Activated naive CD8-positive, alpha-beta T cell treated with anti-CD3 and anti-CD28 coated beads for 36 hours (primary cell): ENCODE measurements around the gene GRIN2A. TPM values are rescaled to one million over a fixed set of nuclear protein-coding genes. Genes with fewer than 3 reads are reported as not detected.

Source experiments
- DNase-seq: peaks from one replicate; pipeline ENCODE4 v3.0.0; 2021
- H3K27ac Mint-ChIP-seq: one replicate; pipeline ENCODE4 v1.8.0; 2022; ENCODE audit warnings: mild to moderate bottlenecking, moderate library complexity, mixed read lengths
- H3K27me3 Mint-ChIP-seq: one replicate; pipeline ENCODE4 v1.8.0; 2022; ENCODE audit warnings: mild to moderate bottlenecking, mixed read lengths
- H3K36me3 Mint-ChIP-seq: one replicate; pipeline ENCODE4 v1.8.0; 2021; ENCODE audit warnings: mild to moderate bottlenecking, mixed read lengths
- H3K4me1 Mint-ChIP-seq: one replicate; pipeline ENCODE4 v1.8.0; 2021; ENCODE audit warnings: mixed read lengths
- H3K4me3 Mint-ChIP-seq: one replicate; pipeline ENCODE4 v1.8.0; 2022; ENCODE audit warnings: mild to moderate bottlenecking, moderate library complexity, mixed read lengths
- H3K9me3 Mint-ChIP-seq: one replicate; pipeline ENCODE4 v1.8.0; 2022; ENCODE audit warnings: mixed read lengths
- total RNA-seq, 2 experiments: library from RNA; stranded (reverse); gene quantifications; one replicate each; pipeline ENCODE4 v1.2.3, GENCODE V29; 2021

The GRIN2A gene
- total RNA-seq, 2 experiments from 2014 or later, result not detected

DNA sequence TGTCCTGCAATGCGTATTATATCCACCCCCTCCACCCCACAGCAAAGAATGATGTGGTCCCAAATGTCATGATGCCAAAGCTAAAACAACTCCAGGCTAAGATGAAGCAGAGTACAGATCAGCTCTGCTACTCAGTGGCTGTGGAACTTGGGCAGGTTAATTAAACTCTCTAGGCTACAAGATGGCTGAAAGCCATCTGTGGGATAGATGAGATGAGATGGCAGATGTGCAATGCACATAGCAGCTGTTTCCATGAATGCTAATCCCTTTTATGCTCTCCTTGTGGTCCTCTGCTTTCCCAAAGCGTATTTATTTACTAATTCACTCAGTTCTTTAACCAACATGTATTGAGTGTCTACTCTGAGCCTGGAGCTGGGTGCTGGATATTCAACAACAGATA lies 114.4 kb downstream of the GRIN2A start:
- Mint-ChIP-seq H3K27me3 (no peaks in the 10 kb centered on the region), H3K4me3 (no peak overlapping the region), H3K27ac (no peak overlapping the region), H3K4me1 (no peaks in the 10 kb centered on the region), H3K9me3 (no peaks in the 10 kb centered on the region), H3K36me3 (no peaks in the 10 kb centered on the region)
- no peak for DNase-seq

DNA sequence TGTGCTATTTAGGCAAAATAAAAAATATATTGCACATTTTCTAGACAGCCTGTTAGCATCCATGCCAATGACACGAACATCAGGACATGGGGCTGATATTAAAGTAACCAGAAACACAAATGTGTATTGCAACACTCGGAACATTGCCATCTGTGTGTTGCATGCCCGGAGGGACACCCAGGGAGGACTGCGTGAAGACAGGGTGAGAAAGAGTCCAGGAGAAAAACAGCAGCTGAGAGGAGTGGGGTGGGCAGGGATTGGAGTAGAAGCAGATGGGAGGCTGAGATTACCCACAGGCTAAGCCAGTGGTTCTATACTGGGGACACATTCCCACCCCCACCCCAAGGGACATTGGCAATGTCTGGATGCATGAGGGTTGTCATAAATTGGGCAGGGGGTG lies 114.8 kb downstream of the GRIN2A start:
- DNase-seq, result no peak
- H3K9me3 Mint-ChIP-seq, result no peaks in the 10 kb centered on the region
- H3K4me3 Mint-ChIP-seq, result no peak overlapping the region
- no peaks in the 10 kb centered on the region for H3K4me1 Mint-ChIP-seq
- H3K36me3 Mint-ChIP-seq, result no peaks in the 10 kb centered on the region
- no peaks in the 10 kb centered on the region for H3K27me3 Mint-ChIP-seq
- no peak overlapping the region for H3K27ac Mint-ChIP-seq

DNA sequence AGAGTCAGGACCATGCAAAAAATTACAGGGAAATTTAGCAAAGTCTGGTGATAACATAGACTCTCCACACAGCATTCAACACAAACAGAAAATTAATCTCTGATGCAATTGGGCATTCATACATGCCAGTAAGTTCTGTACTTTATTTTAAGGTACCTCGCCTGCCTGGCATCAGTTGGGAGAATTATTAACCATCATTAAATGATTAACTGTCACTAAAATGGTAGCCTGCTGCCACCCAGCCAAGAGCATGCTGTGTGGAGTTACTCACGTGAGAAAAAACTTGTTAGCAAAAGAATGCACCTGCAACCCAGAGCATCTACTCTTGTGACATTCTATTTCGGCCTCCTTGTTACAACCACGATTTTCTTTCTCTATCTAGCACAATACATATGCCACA lies 117.2 kb downstream of the GRIN2A start:
- no peak for DNase-seq
- Mint-ChIP-seq H3K4me3 (no peak overlapping the region), H3K9me3 (no peaks in the 10 kb centered on the region), H3K27me3 (no peaks in the 10 kb centered on the region), H3K27ac (no peak overlapping the region), H3K4me1 (no peaks in the 10 kb centered on the region), H3K36me3 (no peaks in the 10 kb centered on the region)

DNA sequence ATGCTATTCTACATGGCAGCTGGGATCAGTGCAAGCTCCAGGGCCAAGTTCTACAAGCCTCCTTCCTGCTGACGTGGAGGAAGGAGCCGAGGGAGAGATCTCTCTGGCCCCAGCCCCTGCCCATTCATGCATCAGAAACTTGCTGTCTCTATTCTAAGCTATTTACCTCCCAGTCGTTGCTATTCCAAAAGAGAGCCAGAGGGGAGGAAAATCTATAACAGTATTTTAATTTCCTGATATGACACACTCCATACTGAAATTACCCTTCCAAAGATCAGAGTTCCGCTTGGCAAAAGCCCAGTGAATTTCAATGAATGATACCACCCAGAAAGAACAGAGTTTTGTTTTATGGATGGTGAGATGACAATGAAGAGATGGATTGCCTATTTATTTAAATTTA lies 133.4 kb downstream of the GRIN2A start:
- no peaks in the 10 kb centered on the region for H3K4me1 Mint-ChIP-seq
- no peaks in the 10 kb centered on the region for H3K36me3 Mint-ChIP-seq
- peaks cover 3% of the 10 kb centered on the region for H3K27me3 Mint-ChIP-seq
- H3K4me3 Mint-ChIP-seq, result no peak overlapping the region
- DNase-seq, result no peak
- H3K27ac Mint-ChIP-seq, result no peak overlapping the region
- H3K9me3 Mint-ChIP-seq, result no peaks in the 10 kb centered on the region

DNA sequence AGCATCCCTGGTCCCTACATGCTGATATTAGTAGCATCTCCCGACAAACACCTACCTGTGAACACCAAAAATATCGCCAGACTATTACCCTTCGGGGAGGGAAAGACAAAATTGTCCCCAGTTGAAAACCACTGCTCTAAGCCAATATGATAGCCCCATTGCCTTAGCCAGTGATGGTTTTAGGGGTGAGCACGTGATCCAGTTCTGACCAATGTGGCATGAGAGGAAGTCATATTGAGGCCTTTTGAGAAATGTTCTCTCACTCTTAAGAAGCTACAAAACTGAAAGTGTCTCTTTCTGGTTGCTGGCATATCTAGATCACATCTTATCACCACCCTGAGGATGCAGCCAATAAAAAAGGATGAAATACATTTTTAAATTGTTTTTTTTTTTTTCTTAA lies 136.3 kb downstream of the GRIN2A start:
- Mint-ChIP-seq H3K27ac (no peak overlapping the region), H3K9me3 (no peaks in the 10 kb centered on the region), H3K27me3 (peaks cover 10% of the 10 kb centered on the region), H3K4me1 (no peaks in the 10 kb centered on the region), H3K4me3 (no peak overlapping the region), H3K36me3 (no peaks in the 10 kb centered on the region)
- DNase-seq, result no peak

DNA sequence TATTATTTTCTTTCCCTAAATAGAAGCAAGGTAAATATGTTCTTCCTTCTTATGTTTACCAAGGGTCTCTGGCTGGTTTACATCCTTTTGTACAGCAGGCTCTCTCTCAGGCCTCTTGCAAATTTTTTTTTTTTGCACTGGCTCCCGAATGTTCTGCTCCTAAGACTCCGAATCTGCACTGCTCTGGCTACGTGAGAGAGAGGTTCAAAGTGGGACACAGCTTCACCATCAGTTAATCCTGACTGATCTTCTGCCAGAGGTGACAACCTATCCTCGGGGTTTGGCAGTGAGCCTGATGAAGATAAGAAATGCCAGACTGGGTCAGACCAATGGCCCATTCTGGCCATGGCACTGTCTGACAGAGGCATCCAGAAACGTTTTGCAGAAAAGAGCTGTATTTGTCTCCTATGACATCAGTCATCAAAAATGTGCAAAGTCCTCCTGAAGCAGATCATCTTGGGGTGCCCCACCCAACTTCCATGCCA lies 136.9 kb downstream of the GRIN2A start:
- H3K4me1 Mint-ChIP-seq, result no peaks in the 10 kb centered on the region
- H3K4me3 Mint-ChIP-seq, result no peak overlapping the region
- H3K27ac Mint-ChIP-seq, result no peak overlapping the region
- peaks cover 10% of the 10 kb centered on the region for H3K27me3 Mint-ChIP-seq
- H3K36me3 Mint-ChIP-seq, result no peaks in the 10 kb centered on the region
- no peaks in the 10 kb centered on the region for H3K9me3 Mint-ChIP-seq
- no peak for DNase-seq

DNA sequence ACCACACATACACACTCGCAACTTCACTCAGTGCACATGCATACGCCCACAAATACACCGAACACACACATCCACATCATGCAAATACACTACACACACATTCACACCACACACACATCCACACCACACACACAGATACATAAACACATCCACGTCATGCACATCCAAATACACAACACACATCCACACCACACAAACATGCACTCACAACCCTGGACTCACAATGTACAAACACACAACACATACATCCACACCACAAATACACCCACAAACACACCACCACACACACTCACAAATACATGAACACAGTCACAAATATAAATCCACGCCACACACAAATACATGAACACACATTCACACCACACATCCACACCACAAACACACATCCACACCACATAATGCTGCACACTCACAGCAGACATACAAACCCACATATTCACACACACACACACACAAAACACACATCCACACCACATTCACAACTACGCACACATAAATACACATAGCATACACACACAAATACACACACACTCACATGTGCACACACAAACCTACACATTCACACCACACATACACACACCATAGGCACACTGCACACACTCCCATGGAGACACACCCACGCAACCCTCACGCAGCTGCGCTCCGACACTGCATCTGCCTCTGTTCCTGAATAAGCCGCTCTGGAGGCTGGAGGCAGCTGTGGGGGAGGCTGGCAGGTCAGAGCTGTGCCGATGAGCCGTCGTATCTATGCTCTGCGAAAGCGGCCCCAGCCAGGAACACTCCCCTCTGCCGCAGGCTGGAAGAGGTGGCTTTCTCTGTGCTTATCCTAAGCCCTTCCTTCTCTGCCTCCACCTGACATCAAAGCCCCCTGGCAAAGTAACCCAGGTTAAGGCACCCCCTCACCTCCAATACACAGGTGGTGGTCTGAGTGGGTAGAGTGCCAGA lies 141.8 kb downstream of the GRIN2A start:
- Mint-ChIP-seq H3K9me3 (no peaks in the 10 kb centered on the region), H3K36me3 (no peaks in the 10 kb centered on the region), H3K4me1 (peaks cover 4% of the 10 kb centered on the region), H3K27me3 (peaks cover 35% of the 10 kb centered on the region), H3K4me3 (no peak overlapping the region), H3K27ac (no peak overlapping the region)
- DNase-seq, result no peak

DNA sequence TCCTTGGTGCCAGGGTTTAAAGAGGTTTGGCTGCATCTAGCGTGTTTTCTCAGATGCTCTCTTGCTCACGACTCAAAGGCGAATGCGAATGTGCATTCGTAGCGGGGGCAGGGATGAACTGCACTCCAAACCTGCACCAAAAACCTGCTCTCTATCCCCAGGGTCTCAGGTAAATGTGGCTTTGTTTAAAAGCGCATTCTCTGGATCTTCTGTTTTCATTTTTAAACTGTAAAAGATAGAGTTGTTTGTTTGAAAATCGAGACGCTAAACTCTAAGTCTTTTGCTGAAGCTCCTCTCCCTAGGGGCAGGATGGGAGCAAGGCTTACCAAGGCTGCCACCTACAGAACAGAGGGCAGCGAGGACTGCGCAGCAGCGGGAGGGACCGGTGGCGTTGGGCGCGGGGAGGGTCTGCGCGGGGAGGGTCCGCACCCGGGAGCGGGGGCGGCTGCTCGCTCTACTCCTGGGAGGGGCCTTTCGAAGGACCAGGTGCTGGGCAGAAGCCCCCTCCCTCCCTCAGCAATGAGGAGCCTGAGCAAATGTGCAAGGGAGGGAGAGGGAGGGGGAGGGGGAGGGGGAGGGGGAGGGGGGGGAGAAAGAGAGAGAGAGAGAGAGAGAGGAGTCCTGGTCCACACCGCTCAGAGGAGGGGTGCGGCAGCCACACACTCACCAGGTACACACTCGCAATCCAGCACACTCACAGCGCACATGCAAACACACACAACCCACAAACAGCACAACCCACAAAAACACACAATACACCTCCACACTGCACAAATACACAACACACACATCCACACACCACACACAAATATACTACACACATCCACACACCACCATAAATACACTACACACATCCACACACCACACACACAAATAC lies 142.8 kb downstream of the GRIN2A start:
- Mint-ChIP-seq H3K4me1 (peaks cover 4% of the 10 kb centered on the region), H3K36me3 (no peaks in the 10 kb centered on the region), H3K27ac (no peak overlapping the region), H3K27me3 (peaks cover 35% of the 10 kb centered on the region), H3K4me3 (no peak overlapping the region), H3K9me3 (no peaks in the 10 kb centered on the region)
- no peak for DNase-seq

DNA sequence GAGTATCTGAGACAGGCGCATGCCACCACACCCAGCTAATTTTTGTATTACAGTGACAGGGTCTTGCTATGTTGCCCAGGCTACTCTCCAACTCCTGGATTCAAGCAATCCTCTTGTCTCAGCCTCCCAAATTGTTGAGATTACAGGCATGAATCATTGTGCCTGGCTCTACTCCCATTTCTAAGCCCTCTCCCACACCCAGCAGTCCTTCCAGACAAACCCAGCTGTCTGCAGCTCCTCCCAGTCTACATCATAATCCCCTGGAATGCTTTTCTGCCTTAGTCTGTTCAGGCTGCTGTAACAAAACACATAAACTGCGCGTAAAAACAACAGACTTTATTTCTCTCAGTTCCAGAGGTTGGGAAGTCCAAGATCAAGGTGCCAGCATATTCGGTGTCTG lies 144.5 kb downstream of the GRIN2A start:
- H3K4me1 Mint-ChIP-seq, result peaks cover 4% of the 10 kb centered on the region
- no peaks in the 10 kb centered on the region for H3K9me3 Mint-ChIP-seq
- no peak overlapping the region for H3K27ac Mint-ChIP-seq
- no peak for DNase-seq
- peaks cover 35% of the 10 kb centered on the region for H3K27me3 Mint-ChIP-seq
- H3K4me3 Mint-ChIP-seq, result no peak overlapping the region
- H3K36me3 Mint-ChIP-seq, result no peaks in the 10 kb centered on the region

DNA sequence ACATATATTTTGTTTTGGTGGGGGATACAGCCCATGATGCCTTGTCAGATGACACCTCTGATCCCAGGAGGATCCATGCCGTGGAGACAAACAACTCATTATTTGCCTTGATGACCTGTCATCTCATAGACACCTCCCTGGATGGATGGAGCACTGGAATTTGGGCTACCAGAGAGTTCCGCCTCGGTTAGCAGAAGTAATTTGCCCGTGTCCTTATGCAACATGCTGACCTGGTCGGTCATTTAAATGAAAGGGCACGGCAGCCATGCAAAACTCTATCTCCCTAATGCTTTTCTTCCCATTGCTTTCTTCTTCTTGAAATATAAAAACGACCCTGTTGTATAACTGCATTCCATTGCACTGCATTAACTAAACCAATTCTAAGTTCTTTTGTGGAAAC lies 145.3 kb downstream of the GRIN2A start:
- peaks cover 35% of the 10 kb centered on the region for H3K27me3 Mint-ChIP-seq
- no peaks in the 10 kb centered on the region for H3K9me3 Mint-ChIP-seq
- H3K4me3 Mint-ChIP-seq, result no peak overlapping the region
- no peaks in the 10 kb centered on the region for H3K36me3 Mint-ChIP-seq
- no peak for DNase-seq
- no peak overlapping the region for H3K27ac Mint-ChIP-seq
- peaks cover 4% of the 10 kb centered on the region for H3K4me1 Mint-ChIP-seq

DNA sequence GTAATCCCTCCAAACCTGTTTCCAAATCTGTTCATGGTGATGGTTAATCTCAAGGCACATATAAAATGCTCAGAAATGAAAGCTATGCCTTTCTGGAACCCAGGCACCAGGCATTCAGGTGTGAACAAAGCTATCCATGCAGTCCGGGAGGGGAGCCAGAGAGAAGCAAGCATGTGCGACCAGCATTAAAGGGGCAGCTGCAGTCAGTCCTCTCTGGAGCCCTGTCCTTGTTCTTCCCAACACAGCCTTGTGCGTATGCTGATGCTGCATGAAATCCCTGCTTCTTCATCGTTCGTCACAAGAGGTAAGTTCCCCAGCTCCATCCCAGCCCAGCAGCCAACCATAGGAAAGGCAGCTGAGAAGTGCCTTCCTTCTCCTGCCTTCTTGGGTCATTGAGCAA lies 148.7 kb downstream of the GRIN2A start:
- Mint-ChIP-seq H3K27ac (no peak overlapping the region), H3K9me3 (no peaks in the 10 kb centered on the region), H3K4me3 (no peak overlapping the region), H3K36me3 (no peaks in the 10 kb centered on the region), H3K4me1 (no peaks in the 10 kb centered on the region), H3K27me3 (peaks cover 19% of the 10 kb centered on the region)
- DNase-seq, result no peak

DNA sequence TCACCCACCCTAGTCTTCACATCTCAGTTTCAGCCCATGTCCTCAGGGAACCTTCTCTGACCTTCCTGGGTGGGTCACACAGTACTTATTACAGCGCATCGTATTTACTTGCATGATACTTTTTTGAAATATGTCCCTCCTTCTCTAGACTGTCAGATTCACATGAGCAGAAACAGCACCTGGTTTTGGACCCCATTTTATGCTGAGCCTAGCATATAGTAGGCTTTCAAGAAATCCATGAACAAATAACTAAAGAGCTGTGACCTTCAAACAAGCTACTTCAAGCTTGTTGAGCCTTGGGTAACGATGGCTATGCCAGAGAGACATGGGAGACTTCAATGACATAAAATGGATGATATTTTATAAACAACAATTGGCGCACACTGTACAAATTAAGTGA lies 150.3 kb downstream of the GRIN2A start:
- Mint-ChIP-seq H3K4me3 (no peak overlapping the region), H3K9me3 (no peaks in the 10 kb centered on the region), H3K27ac (no peak overlapping the region), H3K27me3 (peaks cover 3% of the 10 kb centered on the region), H3K36me3 (no peaks in the 10 kb centered on the region), H3K4me1 (no peaks in the 10 kb centered on the region)
- DNase-seq, result no peak

DNA sequence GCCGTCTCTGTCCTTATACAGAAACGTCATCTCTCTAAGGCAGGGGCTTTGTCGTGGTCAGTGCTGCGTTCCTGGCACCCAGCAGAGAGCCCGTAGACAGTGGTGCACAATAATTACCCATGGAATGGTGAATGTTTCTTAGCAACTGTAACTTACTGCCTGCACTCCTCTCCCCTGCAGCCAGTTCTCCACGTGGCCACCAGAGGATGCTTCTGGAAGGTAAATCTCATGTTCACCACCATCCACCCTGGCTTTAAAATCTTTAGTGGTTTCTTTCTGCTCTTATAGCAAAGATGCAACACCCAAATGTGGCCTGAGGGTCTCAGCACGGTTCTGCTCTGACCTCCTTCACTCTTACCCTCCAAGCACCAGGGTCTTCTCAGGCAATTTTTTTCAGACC lies 150.8 kb downstream of the GRIN2A start:
- Mint-ChIP-seq H3K36me3 (no peaks in the 10 kb centered on the region), H3K27ac (no peak overlapping the region), H3K27me3 (no peaks in the 10 kb centered on the region), H3K4me3 (no peak overlapping the region), H3K4me1 (no peaks in the 10 kb centered on the region), H3K9me3 (no peaks in the 10 kb centered on the region)
- DNase-seq, result no peak

DNA sequence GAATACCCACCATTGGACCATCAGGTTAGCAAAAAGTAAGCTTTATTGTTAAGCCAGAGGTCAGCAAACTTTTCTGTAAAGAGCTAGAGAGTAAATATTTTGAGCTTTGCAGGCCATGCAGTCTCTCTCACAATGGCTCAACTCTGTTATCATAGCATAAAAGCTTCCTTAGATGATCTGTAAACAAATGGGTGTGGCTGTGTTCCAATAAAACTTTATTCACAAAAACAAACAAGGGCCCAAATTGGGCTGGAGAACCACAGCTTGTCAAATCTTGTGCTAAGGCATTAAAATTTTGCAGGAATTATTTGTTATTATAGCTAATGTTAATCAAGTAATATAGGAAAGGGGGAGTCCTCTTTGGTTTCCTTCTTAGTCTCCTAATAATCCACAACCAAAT lies 153.6 kb downstream of the GRIN2A start:
- no peak overlapping the region for H3K27ac Mint-ChIP-seq
- H3K4me3 Mint-ChIP-seq, result no peak overlapping the region

DNA sequence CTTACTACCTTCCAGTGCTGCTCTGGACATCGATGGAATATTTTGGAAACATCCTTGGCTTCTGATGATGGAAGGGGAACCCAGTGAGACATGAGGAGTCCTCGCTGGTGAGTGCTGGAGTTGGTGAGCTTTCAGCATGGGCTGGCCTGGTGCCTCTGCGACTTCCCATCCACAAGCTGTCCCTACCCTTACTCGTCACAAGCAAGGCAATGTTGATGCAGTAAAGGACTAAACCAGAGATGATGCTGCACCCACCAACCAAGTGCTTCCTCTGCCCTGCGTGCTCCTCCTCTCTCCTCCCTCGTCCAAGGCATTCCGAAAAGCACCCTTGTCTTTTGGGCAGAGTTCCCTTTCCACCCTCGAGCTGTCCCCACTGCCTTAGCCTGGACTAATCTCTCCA lies 154.7 kb downstream of the GRIN2A start:
- H3K27ac Mint-ChIP-seq, result no peak overlapping the region
- no peaks in the 10 kb centered on the region for H3K9me3 Mint-ChIP-seq

More for the DNA sequence above, 153.6 kb downstream of the GRIN2A start:
- Mint-ChIP-seq H3K36me3 (no peaks in the 10 kb centered on the region), H3K4me1 (no peaks in the 10 kb centered on the region), H3K27me3 (no peaks in the 10 kb centered on the region), H3K9me3 (no peaks in the 10 kb centered on the region)
- DNase-seq, result no peak

More for the DNA sequence above, 154.7 kb downstream of the GRIN2A start:
- Mint-ChIP-seq H3K4me3 (no peak overlapping the region), H3K36me3 (no peaks in the 10 kb centered on the region), H3K4me1 (no peaks in the 10 kb centered on the region), H3K27me3 (no peaks in the 10 kb centered on the region)
- no peak for DNase-seq
